IPS-18a (cell line): ENCODE data around the gene SPANXA2.
"Not testable (repeated sequence)": the region's sequence is repeated elsewhere in the genome, so short reads cannot be mapped to it uniquely, and the experiment has no call there.

Source experiments
- H3K27ac ChIP-seq: one replicate; pipeline ENCODE4 v1.5.1; 2013; ENCODE audit warnings: low read length
- H3K27me3 ChIP-seq: one replicate; pipeline ENCODE4 v1.6.1; 2013; ENCODE audit warnings: mild to moderate bottlenecking, low read length; ENCODE audit not compliant: control insufficient read depth, insufficient read depth
- H3K36me3 ChIP-seq: one replicate; pipeline ENCODE4 v1.6.1; 2013; ENCODE audit warnings: low read depth, low read length; ENCODE audit not compliant: control insufficient read depth
- H3K4me1 ChIP-seq: one replicate; pipeline ENCODE4 v1.6.1; 2013; ENCODE audit warnings: low read depth, low read length; ENCODE audit not compliant: control insufficient read depth
- H3K4me3 ChIP-seq: one replicate; pipeline ENCODE4 v1.5.1; 2013; ENCODE audit warnings: low read length
- H3K9ac ChIP-seq: one replicate; pipeline ENCODE4 v1.6.1; 2013; ENCODE audit warnings: mild to moderate bottlenecking, low read length, moderate library complexity
- H3K9me3 ChIP-seq: one replicate; pipeline ENCODE4 v1.6.1; 2013; ENCODE audit warnings: low read depth, low read length; ENCODE audit not compliant: control insufficient read depth

SPANXA2 gene

GRCh38 chrX:141589408-141589807, at the start of gene SPANXA2:
SPANXA2 (plus strand) TSS chrX:141589708; CDS start chrX:141589768, 60 bp downstream.
- not testable (repeated sequence) for H3K27me3 ChIP-seq, H3K27ac ChIP-seq, H3K4me3 ChIP-seq, H3K4me1 ChIP-seq, H3K9ac ChIP-seq, H3K36me3 ChIP-seq, H3K9me3 ChIP-seq

- H3K4me3 ChIP-seq, H3K9me3 ChIP-seq, H3K27ac ChIP-seq, H3K27me3 ChIP-seq, H3K36me3 ChIP-seq, H3K9ac ChIP-seq, H3K4me1 ChIP-seq: not testable (repeated sequence)
Observed at GRCh38 chrX:141542551-141542950, 47.0 kb upstream of the SPANXA2 start.

- not testable (repeated sequence) for H3K4me1 ChIP-seq, H3K27me3 ChIP-seq, H3K36me3 ChIP-seq, H3K4me3 ChIP-seq, H3K27ac ChIP-seq, H3K9me3 ChIP-seq, H3K9ac ChIP-seq
Observed at GRCh38 chrX:141584638-141585037, 4.9 kb upstream of the SPANXA2 start, which contains the start of gene SPANXA1. SPANXA1 (minus strand) TSS chrX:141584738; CDS start chrX:141584678, 60 bp downstream.

- H3K27me3 ChIP-seq: no peaks in the 10 kb centered on the region
- no peak overlapping the region for H3K27ac ChIP-seq
- H3K9me3 ChIP-seq: peaks cover 12% of the 10 kb centered on the region
- H3K4me1 ChIP-seq: no peaks in the 10 kb centered on the region
- no peak overlapping the region for H3K4me3 ChIP-seq
- no peak overlapping the region for H3K9ac ChIP-seq
- no peaks in the 10 kb centered on the region for H3K36me3 ChIP-seq
Observed at GRCh38 chrX:141609111-141609510, 19.6 kb downstream of the SPANXA2 start.

- H3K36me3 ChIP-seq: no peaks in the 10 kb centered on the region
- peaks cover 20% of the 10 kb centered on the region for H3K9me3 ChIP-seq
- H3K27ac ChIP-seq: no peak overlapping the region
- no peak overlapping the region for H3K4me3 ChIP-seq
- H3K4me1 ChIP-seq: no peaks in the 10 kb centered on the region
- H3K9ac ChIP-seq: no peak overlapping the region
- H3K27me3 ChIP-seq: no peaks in the 10 kb centered on the region
Observed at GRCh38 chrX:141619336-141619735, 29.8 kb downstream of the SPANXA2 start.

GRCh38 chrX:141632124-141632523, 42.6 kb downstream of the SPANXA2 start:
- Histone ChIP-seq H3K4me1 (no peaks in the 10 kb centered on the region), H3K27me3 (no peaks in the 10 kb centered on the region), H3K9me3 (peaks cover 21% of the 10 kb centered on the region)

GRCh38 chrX:141638550-141638949, 49.0 kb downstream of the SPANXA2 start:
- Histone ChIP-seq H3K27me3 (no peaks in the 10 kb centered on the region), H3K9ac (no peak overlapping the region), H3K36me3 (no peaks in the 10 kb centered on the region), H3K27ac (no peak overlapping the region), H3K4me1 (no peaks in the 10 kb centered on the region), H3K4me3 (no peak overlapping the region), H3K9me3 (peaks cover 24% of the 10 kb centered on the region)

More at GRCh38 chrX:141632124-141632523, 42.6 kb downstream of the SPANXA2 start:
- H3K4me3 ChIP-seq: no peak overlapping the region
- no peak overlapping the region for H3K27ac ChIP-seq
- H3K36me3 ChIP-seq: no peaks in the 10 kb centered on the region
- H3K9ac ChIP-seq: no peak overlapping the region
